Liver (tissue), 3 donors: Measurements from ENCODE around the gene PHLDB2.

Experiments used
- EGR1 ChIP-seq, 2 donors: IDR thresholded peaks; 2 replicates each; pipeline ENCODE4 v1.6.1; 2016 to 2018; ENCODE audit warnings: antibody characterized with exemption in 2 of 2, low read depth in 2 of 2
- GABPA ChIP-seq, 2 donors: IDR thresholded peaks in 1 of 2; conservative IDR thresholded peaks in 1 of 2; 2 replicates each; pipeline ENCODE4 v1.6.1; 2016; ENCODE audit warnings: antibody characterized with exemption in 2 of 2, mild to moderate bottlenecking in 1 of 2, moderate library complexity in 1 of 2
- HNF4A ChIP-seq, 2 donors: conservative IDR thresholded peaks; 2 replicates each; pipeline ENCODE4 v1.6.1; 2016; ENCODE audit warnings: antibody characterized with exemption in 2 of 2, mild to moderate bottlenecking in 2 of 2
- HNF4G ChIP-seq: IDR thresholded peaks from 2 replicates; pipeline ENCODE4 v1.6.1; 2016; ENCODE audit warnings: antibody characterized with exemption
- JUND ChIP-seq, 2 donors: IDR thresholded peaks; 2 replicates each; pipeline ENCODE4 v1.6.1; 2016; ENCODE audit warnings: antibody characterized with exemption in 2 of 2
- MAX ChIP-seq: IDR thresholded peaks from 2 replicates; pipeline ENCODE4 v1.6.1; 2016; ENCODE audit warnings: antibody characterized with exemption
- NR2F2 ChIP-seq: IDR thresholded peaks from 2 replicates; pipeline ENCODE4 v1.6.1; 2016; ENCODE audit warnings: antibody characterized with exemption
- RAD21 ChIP-seq, 2 donors: IDR thresholded peaks; 2 replicates each; pipeline ENCODE4 v1.6.1; 2016; ENCODE audit warnings: antibody characterized with exemption in 2 of 2, mild to moderate bottlenecking in 2 of 2
- SP1 ChIP-seq: IDR thresholded peaks from 2 replicates; pipeline ENCODE4 v1.6.1; 2018; ENCODE audit warnings: antibody characterized with exemption, mild to moderate bottlenecking
- TAF1 ChIP-seq: conservative IDR thresholded peaks from 2 replicates; pipeline ENCODE4 v1.6.1; 2016; ENCODE audit warnings: antibody characterized with exemption, mild to moderate bottlenecking
- ZBTB33 ChIP-seq: IDR thresholded peaks from 2 replicates; pipeline ENCODE4 v1.6.1; 2016; ENCODE audit warnings: antibody characterized with exemption
- TF ChIP-seq, protein P1 (sequence below): fragments of 150-350 bp; IDR thresholded peaks from 2 replicates; pipeline ENCODE4 v1.5.1; 2017; ENCODE audit warnings: improper control_type of control experiment, low read depth, low read length; ENCODE audit not compliant: missing input control
- TF ChIP-seq, protein P2 (sequence below): IDR thresholded peaks from 2 replicates; pipeline ENCODE4 v1.6.1; 2016; ENCODE audit warnings: antibody characterized with exemption, mild to moderate bottlenecking
- donor health status: healthy.
- donor health status: healthy.

DNA sequence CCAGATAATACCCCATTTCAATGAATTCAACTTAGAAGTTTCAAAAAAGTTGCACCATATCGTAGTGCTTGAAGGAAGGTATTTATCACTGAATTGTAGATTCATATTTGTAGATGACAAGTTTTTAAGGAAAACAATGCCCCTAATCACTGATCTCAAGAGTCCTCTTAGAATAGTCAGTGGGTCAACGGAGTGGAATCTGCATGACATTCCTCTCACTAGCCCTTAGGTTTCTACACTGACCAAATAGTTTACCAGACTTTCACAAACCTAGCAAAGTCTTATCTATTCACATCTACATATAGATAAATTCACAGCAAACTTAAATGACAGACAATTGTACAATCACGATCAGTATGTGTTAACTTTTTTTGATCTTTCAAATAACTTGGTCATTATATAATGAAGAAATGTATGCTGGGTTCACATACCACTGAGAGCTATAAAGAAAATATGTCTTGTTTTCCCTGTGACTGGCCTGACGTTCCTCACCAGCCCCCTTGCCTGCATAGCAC, 35.7 kb upstream of the PHLDB2 start:
- no peak for TF ChIP-seq ZBTB33
- TF ChIP-seq, protein P1, sequence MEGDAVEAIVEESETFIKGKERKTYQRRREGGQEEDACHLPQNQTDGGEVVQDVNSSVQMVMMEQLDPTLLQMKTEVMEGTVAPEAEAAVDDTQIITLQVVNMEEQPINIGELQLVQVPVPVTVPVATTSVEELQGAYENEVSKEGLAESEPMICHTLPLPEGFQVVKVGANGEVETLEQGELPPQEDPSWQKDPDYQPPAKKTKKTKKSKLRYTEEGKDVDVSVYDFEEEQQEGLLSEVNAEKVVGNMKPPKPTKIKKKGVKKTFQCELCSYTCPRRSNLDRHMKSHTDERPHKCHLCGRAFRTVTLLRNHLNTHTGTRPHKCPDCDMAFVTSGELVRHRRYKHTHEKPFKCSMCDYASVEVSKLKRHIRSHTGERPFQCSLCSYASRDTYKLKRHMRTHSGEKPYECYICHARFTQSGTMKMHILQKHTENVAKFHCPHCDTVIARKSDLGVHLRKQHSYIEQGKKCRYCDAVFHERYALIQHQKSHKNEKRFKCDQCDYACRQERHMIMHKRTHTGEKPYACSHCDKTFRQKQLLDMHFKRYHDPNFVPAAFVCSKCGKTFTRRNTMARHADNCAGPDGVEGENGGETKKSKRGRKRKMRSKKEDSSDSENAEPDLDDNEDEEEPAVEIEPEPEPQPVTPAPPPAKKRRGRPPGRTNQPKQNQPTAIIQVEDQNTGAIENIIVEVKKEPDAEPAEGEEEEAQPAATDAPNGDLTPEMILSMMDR: no peak
- no peak for TF ChIP-seq HNF4A (conservative IDR thresholded peaks at IDR 0.05)
- TF ChIP-seq TAF1: no peak
- TF ChIP-seq HNF4G: no peak
- no peak for TF ChIP-seq RAD21 (IDR thresholded peaks at IDR 0.05)
- TF ChIP-seq MAX: no peak
- TF ChIP-seq, protein P2, sequence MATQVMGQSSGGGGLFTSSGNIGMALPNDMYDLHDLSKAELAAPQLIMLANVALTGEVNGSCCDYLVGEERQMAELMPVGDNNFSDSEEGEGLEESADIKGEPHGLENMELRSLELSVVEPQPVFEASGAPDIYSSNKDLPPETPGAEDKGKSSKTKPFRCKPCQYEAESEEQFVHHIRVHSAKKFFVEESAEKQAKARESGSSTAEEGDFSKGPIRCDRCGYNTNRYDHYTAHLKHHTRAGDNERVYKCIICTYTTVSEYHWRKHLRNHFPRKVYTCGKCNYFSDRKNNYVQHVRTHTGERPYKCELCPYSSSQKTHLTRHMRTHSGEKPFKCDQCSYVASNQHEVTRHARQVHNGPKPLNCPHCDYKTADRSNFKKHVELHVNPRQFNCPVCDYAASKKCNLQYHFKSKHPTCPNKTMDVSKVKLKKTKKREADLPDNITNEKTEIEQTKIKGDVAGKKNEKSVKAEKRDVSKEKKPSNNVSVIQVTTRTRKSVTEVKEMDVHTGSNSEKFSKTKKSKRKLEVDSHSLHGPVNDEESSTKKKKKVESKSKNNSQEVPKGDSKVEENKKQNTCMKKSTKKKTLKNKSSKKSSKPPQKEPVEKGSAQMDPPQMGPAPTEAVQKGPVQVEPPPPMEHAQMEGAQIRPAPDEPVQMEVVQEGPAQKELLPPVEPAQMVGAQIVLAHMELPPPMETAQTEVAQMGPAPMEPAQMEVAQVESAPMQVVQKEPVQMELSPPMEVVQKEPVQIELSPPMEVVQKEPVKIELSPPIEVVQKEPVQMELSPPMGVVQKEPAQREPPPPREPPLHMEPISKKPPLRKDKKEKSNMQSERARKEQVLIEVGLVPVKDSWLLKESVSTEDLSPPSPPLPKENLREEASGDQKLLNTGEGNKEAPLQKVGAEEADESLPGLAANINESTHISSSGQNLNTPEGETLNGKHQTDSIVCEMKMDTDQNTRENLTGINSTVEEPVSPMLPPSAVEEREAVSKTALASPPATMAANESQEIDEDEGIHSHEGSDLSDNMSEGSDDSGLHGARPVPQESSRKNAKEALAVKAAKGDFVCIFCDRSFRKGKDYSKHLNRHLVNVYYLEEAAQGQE: no peak
- no peak for TF ChIP-seq JUND (IDR thresholded peaks at IDR 0.05)
- TF ChIP-seq EGR1 (IDR thresholded peaks at IDR 0.05; ENCODE audit: low read depth in 2 of 2): no peak
- TF ChIP-seq GABPA (IDR thresholded peaks at IDR 0.05 in 1 of 2, conservative IDR thresholded peaks at IDR 0.05 in 1 of 2): no peak
- no peak for TF ChIP-seq NR2F2
- no peak for TF ChIP-seq SP1
